NCI-H446 treated with DMSO at 0.1 percent for 48 hours (cell line): ENCODE measurements around the gene SH3BP4.
"Not testable (repeated sequence)": the region's sequence is repeated elsewhere in the genome, so short reads cannot be mapped to it uniquely, and the experiment has no call there.

ENCODE experiments used
- DNase-seq: peaks from one replicate; lab custom pipeline; 2025; lab: John Stamatoyannopoulos, UW

Gene SH3BP4

DNA sequence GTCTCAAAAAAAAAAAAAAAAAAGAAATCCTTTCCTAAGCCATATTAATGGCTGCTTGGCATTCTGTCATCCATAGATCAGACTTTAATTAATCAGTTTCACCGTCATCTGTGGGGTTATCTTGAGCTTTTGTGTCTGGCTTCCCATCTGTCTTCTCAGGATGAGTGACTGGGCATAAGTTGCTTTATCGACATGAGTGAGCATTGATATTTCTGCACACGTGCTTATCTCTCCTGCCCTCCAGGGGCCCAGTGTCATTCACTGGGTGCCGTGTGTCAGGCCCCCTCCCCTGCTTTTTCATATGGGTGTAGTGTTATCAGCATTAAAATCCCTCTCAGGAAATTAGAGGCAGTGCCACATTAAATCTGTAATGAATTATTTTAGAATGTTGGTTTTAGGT, 65.6 kb downstream of the SH3BP4 start:
- DNase-seq: peak; percentile 14

DNA sequence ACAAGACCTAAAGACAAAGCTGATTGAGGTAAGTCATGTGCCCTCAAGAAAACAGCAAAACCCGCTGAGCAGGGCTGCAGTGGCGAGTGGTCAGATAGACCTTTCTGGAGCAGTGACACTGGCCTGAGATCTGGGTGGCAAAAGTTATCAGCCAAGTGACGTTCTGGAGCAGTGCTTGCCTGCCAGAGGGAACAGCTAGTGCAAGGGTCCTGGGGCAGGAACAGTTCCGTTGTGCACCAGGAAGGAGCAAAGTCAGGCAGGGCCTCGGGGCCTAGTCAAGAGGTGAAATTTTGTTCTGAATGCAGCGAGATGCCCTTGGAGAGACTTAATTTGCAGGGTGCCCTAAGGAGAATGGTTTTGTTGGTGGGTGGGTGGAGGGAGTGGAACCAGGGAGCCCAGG, 67.0 kb downstream of the SH3BP4 start:
- DNase-seq: no peak

DNA sequence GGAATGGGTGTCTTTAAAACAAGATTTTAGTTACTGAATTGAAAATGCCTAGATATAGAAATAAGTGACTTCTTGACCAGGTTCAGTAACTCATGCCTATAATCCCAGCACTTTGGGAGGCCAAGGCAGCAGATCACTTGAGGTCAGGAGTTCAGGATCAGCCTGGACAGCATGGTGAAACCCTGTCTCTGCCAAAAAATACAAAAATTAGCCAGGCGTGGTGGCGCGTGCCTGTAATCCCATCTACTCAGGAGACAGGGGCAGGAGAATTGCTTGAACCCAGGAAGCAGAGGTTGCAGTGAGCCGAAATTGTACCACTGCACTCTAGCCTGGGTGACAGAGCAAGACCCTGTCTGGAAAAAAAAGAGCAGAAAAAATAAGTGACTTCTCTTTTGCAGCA, 68.3 kb downstream of the SH3BP4 start:
- not testable (repeated sequence) for DNase-seq

DNA sequence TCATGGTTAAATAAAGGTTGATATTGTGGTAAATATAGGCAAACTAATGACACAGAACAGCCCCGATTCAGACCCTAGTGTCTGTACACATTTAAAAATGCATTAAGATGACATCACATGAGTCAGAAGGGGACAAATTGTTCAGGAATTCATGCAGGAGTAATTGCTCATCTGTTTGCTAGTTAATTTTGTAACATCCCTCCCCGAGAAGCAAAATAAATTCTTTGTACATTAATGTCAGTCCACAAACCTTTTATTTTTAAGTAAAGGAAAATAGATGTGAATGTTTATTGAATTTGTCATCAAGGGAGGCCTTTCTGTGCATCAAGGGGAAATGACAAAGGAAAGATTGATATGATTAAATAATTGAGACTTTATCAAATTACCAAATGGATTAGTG, 69.9 kb downstream of the SH3BP4 start:
- peak; percentile 24 for DNase-seq

DNA sequence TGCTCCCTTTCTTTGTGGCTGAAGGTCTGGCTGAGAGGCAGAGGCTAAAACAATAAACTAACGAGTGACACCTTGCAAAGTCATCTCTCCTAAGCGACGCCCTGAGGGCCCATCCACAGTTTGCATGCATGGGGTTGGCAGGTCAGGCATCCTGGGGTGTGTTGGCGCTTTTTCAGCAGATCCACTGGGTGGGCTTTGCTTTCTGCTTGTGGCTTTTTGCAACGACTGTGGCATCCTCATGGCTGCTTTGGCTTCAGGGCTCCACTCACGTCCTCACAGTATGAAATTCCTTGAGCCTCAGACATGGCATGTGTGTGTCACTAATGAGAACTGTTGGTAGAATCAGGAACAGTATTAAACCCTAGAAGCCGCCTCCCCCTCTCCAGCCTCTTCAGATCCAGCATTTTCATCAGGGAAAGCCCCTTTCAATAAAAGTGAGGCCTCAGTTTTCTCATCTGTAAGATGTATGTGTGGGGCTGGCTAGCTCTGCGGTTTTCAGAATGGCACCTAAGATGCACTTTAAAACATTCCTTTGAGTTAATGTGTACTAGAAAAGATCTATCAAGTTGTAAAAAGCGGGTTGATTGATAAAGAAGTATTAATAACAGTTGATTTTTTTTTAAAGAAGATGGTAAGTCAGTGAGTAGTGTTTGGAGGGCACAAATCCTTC, 72.5 kb downstream of the SH3BP4 start:
- DNase-seq: no peak

DNA sequence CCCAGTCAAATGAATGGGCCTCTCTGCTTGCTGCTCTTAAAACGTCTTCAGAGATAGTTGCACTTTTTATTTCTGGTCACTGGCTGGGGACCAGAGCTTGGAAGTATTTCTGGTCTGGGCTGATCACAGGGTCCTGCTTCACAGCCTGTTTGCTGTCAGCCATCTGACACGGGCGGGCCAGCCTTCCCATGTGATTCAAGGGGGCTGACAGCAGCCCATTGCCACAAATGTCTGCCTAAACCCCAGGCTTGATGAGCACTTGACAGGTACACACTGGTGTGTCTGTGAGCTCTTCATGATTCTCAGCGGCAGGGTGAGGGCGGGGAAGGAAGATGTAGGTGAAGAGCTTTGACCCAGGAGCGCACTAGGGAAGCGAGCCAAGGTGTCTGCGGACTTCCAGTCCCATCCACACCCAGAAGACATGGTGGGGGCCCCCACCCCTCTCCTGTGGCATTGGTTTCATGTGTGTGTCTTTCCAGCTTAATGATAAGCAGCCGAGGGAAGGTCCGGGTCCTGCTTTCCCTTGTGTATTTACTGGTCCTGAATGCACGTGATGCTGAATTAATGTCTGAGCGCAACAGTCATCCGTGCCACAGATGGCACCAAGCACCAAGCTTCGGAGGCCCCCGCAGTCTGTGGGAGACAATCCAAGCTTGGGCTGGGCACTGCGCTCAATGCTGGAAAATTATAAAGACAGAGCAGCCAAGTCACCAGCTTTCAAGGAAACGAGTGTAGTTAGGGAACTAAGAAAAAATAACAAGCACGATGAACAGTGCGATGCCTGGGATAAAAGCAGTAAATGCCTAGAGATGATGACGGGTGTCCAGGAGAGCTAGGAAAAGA, 73.3 kb downstream of the SH3BP4 start:
- peak; percentile 89 for DNase-seq

DNA sequence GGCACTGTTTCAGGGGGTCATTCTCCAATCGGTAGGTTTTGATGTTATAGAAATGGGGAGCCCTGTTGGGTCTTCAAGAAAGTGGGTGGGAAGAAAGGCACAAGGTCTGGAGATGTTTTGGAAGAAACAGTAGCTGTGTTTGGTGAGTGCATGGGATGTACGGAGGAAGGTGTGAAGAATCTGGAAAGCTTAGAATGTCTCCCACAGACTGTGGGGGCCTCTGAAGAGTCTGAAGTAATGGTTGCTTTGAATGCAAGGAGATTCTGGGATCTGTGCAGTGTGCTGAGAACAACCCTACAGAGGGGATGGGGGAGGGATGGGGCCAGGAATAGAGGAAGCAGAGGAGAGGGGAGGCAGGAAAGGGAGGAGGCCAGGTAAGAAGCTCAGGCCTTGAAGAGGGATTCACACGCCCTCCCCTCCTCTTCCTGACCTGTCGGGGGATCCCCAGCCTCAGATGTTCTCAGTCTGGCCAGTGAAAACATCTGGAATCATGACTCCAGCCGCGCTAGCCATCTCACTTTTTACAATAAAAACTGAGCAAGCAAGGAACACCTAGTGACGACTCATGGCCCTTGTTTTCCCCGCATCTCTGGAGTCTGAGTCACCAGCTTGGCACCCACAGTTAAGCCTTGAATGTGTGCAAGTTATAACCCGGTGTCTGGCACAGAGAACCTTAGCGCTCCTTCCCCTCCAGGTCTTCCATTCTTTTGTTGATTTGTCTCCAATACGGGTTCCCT, 74.2 kb downstream of the SH3BP4 start:
- DNase-seq: peak; percentile 68

DNA sequence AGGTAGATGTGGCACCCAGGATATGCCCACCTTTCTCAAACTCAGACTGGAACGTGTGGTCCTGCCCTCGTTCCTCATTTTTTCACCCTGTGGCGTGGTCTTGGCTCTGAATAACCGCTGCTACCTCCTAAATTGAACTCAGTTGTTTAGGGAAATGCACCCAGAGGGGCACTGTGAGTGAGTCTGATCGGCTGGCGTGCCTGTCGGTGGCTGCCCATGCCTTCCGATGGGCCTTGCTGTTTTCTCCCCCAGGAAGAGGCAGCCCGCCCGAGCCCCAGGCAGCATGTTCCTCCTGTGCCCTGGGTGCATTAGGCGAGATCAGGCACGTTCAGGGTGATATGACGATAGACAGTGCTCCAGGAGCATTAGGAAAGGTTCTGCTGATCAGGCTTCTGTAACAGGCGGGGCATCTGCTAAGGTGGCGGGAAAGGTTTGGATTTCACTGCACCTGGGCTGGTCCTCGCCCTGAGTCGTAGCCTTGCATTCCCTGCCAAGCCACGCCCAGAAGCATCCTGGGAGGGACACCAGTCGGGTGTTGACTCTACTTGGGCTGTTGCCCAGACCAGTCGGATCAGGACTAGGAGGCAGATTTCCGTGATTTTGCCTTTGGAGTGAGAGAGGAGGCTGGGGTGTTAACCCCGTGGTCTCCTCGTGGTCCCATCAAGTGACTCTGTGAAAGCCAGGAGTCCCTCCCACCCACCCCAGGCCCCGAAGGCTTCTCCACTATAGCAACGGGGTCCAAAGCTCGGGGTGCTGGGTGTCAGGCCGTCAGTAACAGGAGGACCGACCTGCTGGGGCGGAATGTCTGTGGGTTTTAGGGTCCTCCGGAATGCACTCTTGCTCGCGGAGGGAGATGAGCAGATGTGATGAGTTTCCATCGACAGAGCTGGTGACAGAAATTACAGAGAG, 75.1 kb downstream of the SH3BP4 start:
- peak; percentile 91 for DNase-seq

DNA sequence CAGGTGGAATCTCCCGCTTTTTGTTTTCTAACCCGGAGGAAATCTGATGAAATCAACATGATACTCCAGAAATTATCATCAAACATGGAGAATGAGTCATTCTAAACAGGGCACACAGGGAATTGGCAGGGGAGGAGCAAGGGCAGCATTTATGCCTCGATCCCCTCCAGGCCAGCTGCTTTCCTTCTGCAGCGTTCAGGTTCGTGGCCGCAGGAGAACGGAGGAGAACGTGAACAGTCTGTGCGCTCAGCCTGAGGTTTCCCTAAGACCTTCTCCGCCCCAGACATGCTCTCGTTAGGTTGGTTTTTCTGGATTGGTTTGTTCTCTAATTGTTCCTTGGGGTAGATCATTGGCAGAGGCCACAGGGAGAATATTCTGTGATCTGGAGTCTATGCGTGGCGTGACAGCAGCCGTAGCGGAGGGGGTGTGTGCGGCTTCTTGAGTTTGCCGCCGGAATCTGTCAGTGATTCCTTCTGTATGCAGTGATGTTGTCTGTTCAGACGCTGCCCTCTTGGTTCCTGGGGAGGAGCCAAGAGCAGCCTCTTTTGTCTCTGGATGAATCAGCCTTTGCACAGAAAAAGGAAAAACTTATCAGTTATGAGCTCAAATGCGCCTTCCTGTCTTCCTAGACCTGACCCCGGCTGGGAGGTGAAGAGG, 75.9 kb downstream of the SH3BP4 start:
- peak; percentile 44 for DNase-seq

DNA sequence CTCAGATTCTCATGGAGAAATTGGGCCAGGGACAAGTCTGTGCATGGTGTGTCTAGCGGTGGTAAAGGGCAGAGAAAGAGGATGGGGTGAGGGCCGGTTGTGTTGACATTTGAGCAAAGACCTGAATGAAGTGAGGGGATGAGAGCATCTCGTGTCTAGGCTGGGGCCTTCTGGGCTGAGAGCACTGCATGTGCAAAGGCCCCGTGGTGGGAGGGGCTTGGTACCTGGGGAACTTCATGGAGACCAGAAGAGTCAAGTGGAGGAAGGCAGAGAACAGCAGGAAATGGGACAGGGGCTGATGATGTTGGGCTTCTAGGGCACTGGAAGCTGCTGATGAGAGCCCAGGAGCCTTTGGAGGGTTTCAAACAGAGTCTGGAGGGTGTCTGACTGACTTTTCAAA, 76.8 kb downstream of the SH3BP4 start:
- no peak for DNase-seq

DNA sequence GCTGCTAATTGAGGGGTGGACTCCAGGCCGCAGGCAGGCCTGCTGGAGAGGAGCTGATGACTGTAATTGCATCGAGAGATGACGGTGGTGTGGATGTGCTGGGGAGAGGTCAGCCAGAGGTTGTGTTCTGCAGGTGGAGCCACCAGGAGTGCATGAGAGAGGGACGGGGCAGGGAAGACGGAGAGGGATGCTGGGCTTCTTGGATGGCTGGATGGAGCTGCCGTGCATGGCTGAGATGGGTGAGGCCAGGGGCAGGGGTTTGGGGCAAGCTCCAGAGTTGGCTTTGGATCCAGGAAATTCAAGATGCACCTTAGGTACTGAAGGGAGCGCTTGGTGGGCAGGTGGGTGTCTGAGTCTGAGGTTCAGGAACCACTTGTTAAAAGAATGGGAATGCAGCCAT, 77.2 kb downstream of the SH3BP4 start:
- DNase-seq: no peak

DNA sequence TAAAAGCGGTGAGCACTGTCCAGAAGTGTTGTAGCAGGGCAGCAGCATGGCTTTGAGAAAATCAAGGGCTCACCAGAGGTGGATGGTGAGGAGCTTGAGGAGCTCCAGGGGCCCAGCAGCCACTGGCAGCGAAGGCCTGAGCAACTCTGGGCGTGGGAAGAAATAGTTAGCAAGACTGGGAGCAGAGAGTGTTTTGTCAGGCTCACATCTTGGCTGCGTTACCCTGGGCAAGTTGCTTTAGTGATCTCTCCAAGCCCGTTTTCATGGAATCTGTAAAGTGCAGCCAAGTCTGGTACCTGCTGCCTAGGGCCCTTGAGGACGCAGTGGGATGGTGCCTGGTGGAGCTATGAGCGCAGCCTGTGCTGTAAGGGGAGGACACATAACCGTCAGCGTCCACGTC, 78.3 kb downstream of the SH3BP4 start:
- DNase-seq: no peak

DNA sequence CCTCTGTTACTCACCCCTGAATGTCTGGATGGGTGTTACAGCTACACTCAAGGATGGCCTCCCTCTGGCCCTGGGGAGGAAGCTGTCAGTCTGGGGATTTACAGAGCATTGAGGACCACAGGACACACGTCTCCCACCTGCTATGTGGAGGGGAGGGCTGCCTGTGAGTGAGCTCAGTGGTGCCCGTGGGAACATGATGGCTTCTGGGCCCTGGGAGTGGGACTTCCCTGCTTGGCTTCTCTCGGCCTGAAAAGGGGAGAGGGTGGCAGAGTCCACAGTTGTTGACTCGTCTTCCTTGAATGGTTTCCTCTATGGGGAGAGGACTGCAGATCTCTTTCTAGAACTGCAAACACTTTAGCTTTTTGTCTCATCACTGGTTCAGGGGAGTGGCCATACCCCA, 79.1 kb downstream of the SH3BP4 start:
- no peak for DNase-seq

DNA sequence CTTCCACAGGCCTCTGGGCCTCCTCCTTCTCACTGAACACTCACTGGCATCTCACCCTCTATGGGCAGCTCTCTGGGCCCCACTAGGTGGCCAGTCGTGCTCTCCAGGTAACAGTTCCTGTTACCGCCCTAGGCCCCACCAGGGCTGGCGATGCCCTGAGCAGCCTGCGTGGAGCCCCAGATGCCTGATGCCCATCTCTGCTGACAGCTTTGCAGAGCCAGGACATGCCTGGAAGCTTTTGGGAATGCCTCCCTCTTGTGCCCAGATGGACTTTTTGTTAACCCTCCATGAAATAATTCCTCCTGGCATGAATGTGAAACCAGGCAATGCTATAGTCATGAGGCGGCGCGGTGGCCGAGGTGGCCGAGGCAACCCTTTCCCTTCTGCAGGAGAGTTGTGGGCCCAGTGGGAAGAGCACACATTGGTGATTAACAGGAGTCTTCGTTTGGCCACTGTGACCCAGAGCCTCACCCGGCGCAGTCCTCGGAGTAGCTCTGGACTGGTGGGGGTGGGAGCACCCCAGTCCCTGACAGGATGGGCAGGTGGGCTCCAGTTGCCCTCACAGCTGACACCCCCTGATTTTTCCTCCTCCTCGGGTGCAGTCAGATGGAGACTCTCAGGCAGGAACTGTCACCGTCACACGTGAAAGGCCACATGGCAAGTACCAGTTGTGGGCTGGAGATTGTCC, 80.0 kb downstream of the SH3BP4 start:
- no peak for DNase-seq

DNA sequence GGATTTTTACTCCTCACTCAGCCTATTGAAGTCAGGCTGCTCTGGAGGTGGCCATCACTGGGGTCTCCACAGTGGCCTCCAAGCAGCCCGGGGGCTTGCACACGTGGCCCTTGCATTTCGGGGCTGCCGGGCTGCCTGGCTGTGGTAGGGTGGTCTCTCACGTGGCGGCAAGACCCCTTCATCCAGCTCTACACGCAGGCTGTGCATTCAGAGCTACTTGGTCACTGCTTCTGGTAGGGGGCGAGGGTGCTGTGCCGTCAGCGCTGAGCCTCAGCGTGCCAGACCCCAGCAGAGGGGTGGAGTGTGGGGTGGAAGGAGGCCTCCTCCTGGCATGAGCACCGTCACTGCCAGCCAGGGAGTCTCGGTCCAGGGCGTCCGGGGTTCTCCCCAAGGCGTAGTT, 80.6 kb downstream of the SH3BP4 start:
- DNase-seq: no peak

DNA sequence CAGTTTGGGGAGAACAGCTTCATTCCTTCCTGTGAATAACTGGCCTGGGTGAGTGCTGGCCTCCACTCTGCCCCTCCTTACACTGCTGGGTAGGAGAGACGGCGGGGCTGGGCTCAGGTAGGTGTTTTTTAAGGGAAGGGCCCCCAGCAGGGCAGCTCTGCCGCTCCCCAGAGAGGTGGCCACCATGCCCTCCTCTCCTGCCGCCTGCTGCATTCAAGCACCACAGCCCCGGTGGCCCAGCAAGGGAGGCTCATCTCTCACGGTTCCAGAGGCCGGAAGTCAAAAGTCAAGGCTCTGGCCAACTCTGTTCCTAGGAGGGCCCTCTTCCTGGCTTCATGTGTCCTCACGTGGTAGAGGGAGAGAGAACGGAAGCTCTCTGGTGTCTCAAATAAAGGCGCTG, 81.1 kb downstream of the SH3BP4 start:
- no peak for DNase-seq

DNA sequence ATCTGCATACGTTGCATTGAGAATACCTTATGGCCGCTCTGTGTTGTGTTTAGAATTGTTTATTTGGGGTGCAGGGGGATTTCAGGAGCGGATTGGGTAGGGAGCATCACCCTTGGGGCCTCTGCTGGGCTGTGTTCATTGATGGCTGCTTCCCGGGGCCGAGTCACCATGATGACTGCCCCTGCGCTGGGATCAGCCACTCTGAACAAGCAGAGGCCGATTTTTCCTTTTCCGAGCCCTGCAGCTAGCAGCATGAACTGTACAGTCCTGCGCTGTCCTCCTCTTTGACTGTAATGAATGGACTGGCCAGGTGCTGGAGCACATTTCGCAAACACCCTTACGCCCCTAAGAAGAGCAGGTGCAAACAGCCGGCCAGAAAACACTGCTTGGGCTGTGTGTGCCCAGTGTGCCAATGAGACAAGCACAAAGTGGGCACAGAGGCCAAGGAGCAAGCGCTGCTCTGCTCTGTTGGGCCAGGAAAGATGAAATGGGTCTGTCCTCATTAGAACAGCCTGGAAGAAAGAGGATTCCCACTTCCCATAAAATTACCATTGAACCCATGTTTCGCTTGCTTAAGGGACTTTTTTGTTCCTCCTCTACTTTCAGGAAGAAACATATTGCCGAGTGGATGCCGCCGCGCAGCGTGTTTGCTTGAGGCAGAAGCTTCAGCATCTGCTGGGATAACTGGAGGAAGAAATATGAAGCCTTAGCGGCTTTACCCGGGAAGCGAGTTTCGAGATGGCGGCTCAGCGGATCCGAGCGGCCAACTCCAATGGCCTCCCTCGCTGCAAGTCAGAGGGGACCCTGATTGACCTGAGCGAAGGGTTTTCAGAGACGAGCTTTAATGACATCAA, 82.7 kb downstream of the SH3BP4 start:
- DNase-seq: no peak

DNA sequence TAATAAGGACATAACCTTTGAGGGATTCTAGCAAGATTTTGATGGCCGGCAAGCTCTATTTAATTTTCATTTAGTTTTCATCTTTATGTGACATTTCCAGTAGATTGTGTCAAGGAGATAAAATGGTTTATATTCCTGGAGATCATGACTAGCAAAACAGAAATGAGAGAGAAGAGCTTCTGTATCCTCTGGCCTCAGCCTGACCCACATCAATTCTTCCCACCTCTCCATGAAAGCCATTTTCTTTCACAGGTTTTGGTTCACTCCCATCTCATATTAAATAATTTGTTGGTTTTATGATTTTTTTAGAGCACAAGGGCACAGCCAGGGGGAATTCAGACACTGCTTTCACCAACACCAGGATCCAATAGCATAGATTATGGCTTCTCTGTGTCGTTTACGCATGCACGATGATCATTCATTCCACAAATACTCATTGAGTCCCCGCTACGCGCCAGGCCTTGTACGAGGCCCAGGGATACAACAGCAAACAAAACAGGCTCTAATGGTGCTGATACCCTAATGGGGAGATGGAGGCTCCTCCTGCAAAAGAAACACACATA, 85.9 kb downstream of the SH3BP4 start:
- DNase-seq: no peak

DNA sequence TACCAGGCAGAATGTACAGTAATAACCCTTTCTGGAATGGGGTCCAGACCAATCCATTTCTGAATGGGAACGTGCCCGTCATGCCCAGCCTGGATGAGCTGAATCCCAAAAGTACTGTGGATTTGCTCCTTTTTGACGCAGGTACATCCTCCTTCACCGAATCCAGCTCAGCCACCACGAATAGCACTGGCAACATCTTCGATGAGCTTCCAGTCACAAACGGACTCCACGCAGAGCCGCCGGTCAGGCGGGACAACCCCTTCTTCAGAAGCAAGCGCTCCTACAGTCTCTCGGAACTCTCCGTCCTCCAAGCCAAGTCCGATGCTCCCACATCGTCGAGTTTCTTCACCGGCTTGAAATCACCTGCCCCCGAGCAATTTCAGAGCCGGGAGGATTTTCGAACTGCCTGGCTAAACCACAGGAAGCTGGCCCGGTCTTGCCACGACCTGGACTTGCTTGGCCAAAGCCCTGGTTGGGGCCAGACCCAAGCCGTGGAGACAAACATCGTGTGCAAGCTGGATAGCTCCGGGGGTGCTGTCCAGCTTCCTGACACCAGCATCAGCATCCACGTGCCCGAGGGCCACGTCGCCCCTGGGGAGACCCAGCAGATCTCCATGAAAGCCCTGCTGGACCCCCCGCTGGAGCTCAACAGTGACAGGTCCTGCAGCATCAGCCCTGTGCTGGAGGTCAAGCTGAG, 89.6 kb downstream of the SH3BP4 start:
- DNase-seq: no peak
